GM18502 (cell line): Measurements from ENCODE around the gene CDKAL1.
"Not testable (repeated sequence)": the region's sequence is repeated elsewhere in the genome, so short reads cannot be mapped to it uniquely, and the experiment has no call there.

Experiments
- ATAC-seq: cut with Tn5 transposase; IDR thresholded peaks from one replicate; pipeline ENCODE4 v1.9.1; 2021; ENCODE audit warnings: mild to moderate bottlenecking; ENCODE audit not compliant: unreplicated experiment, poor library complexity

Gene CDKAL1

GRCh38 chr6:21240709-21241108 lies 706.5 kb downstream of the CDKAL1 start:
- no peak for ATAC-seq

- no peak for ATAC-seq
Measured at GRCh38 chr6:21241231-21242130, 707.2 kb downstream of the CDKAL1 start.

- ATAC-seq = no peak
Measured at GRCh38 chr6:21244897-21245470, 710.7 kb downstream of the CDKAL1 start.

- ATAC-seq = no peak
Measured at GRCh38 chr6:21245488-21245887, 711.2 kb downstream of the CDKAL1 start.

- ATAC-seq = peak; percentile 42
Measured at GRCh38 chr6:21246075-21246474, 711.8 kb downstream of the CDKAL1 start.

GRCh38 chr6:21254460-21254859 lies 720.2 kb downstream of the CDKAL1 start:
- ATAC-seq = not testable (repeated sequence)

GRCh38 chr6:21256197-21256596 lies 721.9 kb downstream of the CDKAL1 start:
- no peak for ATAC-seq

DNA sequence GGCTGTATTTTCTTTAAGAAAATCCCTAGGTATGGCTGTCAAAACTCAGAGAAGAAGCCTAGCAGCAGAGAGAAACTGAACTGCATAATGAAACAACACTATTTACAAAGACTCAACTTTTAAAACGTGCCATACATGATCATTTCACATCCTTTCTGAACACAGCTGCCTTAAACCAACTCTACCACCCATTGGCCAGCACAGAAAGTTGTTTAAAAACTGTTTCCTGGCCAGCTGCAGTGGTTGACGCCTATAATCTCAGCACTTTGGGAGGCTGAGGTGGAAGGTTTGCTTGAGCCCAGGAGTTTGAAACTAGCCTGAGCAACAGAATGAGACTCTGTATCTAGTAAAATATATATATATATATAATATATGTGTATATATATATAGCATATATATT lies 722.9 kb downstream of the CDKAL1 start:
- no peak for ATAC-seq

DNA sequence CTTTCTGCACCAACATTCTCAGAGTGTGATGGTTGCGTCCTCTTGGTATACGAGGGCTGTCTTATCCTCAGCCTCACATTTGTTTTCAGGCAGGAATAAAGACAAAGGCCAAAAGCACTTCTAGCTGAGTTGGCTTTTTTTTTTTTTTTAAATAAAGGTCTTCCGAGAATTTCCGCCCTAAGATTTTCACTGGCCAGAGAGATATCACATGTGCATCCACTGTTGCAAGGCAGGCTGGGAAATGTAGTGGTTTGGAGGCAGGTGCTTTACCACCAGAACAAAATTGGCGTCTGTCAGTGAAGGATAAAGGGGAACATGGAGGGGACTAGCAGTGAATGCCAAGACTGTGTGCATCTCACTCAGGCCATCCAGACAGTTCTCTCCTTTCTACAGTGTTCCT lies 724.4 kb downstream of the CDKAL1 start:
- no peak for ATAC-seq

GRCh38 chr6:21259660-21260059 lies 725.4 kb downstream of the CDKAL1 start:
- no peak for ATAC-seq

- ATAC-seq = no peak
Measured at GRCh38 chr6:21262504-21262903, 728.2 kb downstream of the CDKAL1 start.

DNA sequence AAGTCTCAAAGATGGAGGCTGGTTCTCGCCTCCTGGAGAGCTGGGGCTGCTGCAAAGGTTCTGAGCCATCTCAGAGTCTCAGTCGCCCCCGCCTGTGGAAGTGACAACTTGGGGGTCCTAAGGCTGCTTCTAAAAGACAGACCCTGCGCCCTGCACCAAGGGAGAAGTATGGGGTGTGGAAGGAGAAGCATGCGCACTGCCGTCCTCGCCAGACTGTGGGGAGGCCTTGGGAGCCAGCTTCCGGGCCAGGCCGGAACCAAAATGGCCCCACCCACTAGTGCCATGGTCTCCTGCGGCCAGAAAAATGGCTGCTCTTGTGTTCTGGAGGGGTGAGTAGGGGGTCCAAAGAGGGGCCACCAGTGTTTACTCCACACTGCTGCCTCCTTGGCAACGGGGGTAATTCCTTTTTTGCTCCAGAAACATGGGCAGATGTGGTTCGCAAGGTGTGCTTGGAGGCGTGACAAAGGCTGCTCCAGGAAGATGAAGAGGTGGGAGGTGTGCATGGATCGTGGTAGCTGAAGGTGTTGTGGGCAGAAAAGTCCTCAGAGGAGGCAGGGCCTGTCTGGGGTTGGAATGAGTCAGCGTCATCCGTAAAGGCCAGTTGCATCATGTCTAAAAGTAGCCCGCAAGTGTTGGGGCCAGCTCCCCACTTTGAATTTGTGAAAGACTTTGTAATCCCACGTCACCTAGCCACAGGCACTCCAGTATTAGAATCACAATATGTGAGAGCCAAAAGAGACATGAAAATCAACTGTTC lies 729.5 kb downstream of the CDKAL1 start:
- ATAC-seq = peak; percentile 74

- no peak for ATAC-seq
Measured at GRCh38 chr6:21264288-21265033, 730.2 kb downstream of the CDKAL1 start.

DNA sequence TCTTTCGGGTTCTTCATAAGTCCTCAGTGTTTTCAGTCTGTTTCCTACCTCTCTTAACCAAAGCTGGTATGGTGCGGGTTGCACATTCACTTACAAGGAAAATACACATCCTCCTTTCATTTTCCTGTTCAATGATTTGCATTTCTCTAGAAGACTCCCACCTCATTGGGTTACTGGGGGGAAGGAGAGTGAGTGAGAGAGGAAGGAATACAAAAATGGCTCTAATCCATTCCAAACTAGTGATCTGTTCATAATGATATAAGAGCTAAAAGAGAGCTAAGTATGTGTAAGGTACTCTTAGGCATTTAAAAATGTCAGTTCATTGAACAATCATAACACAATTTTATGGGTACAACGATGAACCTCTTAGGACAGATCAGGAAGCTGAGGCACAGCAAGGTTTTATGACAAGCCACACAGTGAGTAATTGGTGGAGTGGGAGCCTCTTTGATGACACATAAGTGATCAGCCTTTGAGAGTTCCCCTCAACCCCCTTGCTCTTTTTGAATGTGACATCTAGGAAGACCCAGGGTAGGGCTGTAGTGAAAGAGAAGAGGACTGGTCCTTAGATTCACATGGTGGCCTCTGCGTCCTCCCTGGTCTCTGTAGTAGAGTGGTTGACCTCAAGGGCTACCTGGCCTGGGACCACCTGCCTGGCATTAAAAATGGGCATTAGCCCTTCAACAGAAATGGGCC lies 730.9 kb downstream of the CDKAL1 start:
- ATAC-seq = no peak

DNA sequence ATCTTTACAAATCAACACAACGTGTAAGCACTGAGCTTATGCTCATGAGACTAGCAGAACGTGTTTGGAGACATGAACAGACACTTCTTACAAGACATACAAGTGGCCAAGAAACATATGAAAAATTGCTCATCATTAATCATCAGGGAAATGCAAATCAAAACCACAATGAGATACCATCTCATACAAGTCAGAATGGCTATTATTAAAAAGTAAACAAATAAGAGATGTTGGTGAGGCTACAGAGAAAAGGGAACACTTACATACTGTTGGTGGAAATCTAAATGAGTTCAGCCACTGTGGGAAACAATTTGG lies 731.4 kb downstream of the CDKAL1 start:
- no peak for ATAC-seq

- no peak for ATAC-seq
Measured at GRCh38 chr6:21270636-21271201, 736.5 kb downstream of the CDKAL1 start.

GRCh38 chr6:21271428-21272155 lies 737.3 kb downstream of the CDKAL1 start:
- no peak for ATAC-seq

- ATAC-seq = no peak
Measured at GRCh38 chr6:21273451-21273850, 739.2 kb downstream of the CDKAL1 start.

DNA sequence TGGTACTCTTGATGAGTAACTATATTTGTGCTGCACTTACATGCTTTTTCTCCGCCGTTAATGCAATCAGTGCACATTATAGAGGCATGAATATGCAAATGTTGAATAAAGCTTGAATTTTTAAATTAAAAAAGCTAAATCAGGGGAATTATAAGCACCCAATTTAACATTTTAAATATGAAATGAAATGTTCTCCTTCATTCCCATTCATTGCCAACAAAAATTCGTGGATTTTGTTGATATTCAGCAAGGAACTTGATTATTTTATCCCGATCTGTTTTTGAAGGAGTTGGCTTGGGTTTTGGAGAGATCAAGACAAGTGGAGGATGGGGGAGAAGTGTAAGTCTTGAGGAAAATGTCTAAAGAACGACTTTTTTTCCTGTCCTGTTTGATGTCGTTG lies 740.6 kb downstream of the CDKAL1 start:
- ATAC-seq = no peak
